MCF 10A (cell line): Measurements from ENCODE around the gene CACNA1C. TPM values are rescaled to one million over a fixed set of nuclear protein-coding genes. Genes with fewer than 3 reads are reported as not detected.

Source experiments
- BruUV-seq: library from RNA; stranded (reverse); fragments of 400-500 nt; replicated peaks from 2 replicates; lab custom pipeline; 2021; lab: Mats Ljungman, UMichigan
- CTCF ChIA-PET: fragments of 300-600 bp; sonication (Branson Sonifier 250); formaldehyde crosslinking; extraction: SDS; loops from one replicate; lab custom pipeline; 2021; ENCODE audit warnings: antibody characterized with exemption, inconsistent platforms; lab: Yijun Ruan, JAX
- POLR2A ChIA-PET: fragments of 300-600, 350-650 bp; sonication (Branson Sonifier 250); formaldehyde crosslinking; extraction: SDS; loops from one replicate; lab custom pipeline; 2020; ENCODE audit warnings: antibody characterized with exemption, inconsistent platforms; lab: Yijun Ruan, JAX
- DNase-seq: peaks from one replicate; pipeline ENCODE4 v3.0.0-alpha.2; 2018; ENCODE audit not compliant: unreplicated experiment
- H3K27ac Mint-ChIP-seq: one replicate; pipeline ENCODE4 v1.8.0; 2022; ENCODE audit warnings: mild to moderate bottlenecking, low read depth, mixed read lengths; ENCODE audit not compliant: unreplicated experiment
- H3K27me3 Mint-ChIP-seq: one replicate; pipeline ENCODE4 v1.8.0; 2022; ENCODE audit warnings: mixed read lengths; ENCODE audit not compliant: insufficient read depth, unreplicated experiment
- H3K36me3 Mint-ChIP-seq: one replicate; pipeline ENCODE4 v1.8.0; 2022; ENCODE audit warnings: mild to moderate bottlenecking, moderate library complexity, mixed read lengths; ENCODE audit not compliant: insufficient read depth, unreplicated experiment
- H3K4me1 Mint-ChIP-seq: one replicate; pipeline ENCODE4 v1.8.0; 2022; ENCODE audit warnings: mixed read lengths; ENCODE audit not compliant: insufficient read depth, unreplicated experiment
- H3K4me3 Mint-ChIP-seq: one replicate; pipeline ENCODE4 v1.8.0; 2022; ENCODE audit warnings: mild to moderate bottlenecking, moderate library complexity, mixed read lengths; ENCODE audit not compliant: unreplicated experiment
- H3K9me3 Mint-ChIP-seq: one replicate; pipeline ENCODE4 v1.8.0; 2022; ENCODE audit warnings: mixed read lengths; ENCODE audit not compliant: unreplicated experiment
- intact Hi-C: fragments of 100-400 bp; cut with micrococcal nuclease; formaldehyde crosslinking; loops from 2 replicates; pipeline ENCODE4 v1.14.1; 2022
- total RNA-seq: library from RNA; stranded (reverse); gene quantifications from 2 replicates; pipeline ENCODE4 v1.2.3, GENCODE V29; 2022
- TF ChIP-seq, protein P1 (sequence below): fragments of 200-600 bp; IDR thresholded peaks from one replicate; pipeline ENCODE4 v1.8.0; 2022; ENCODE audit warnings: antibody characterized with exemption, mild to moderate bottlenecking; ENCODE audit not compliant: unreplicated experiment

The CACNA1C gene
- total RNA-seq, 1 experiment from 2014 or later: not detected

DNA sequence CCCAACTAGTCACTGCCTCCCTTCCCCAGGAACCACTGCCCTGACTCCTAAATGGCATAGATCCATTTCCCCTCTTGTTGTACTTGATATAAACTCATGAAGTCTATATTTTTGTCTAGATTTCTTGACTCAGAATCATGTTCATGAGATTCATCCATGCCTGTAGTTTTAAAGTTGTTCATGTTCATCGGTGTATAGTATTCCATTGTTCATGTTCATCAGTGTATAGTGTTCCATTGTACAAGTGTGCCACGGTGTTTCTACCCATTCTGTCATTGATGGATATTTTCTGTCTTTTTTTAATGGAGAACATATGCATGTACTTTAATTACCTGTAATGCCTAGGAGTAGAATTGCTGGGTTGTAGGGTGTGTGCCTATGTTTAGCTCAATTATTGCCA lies 261.7 kb downstream of the CACNA1C start:
- no peaks in the 10 kb centered on the region for H3K4me1 Mint-ChIP-seq

DNA sequence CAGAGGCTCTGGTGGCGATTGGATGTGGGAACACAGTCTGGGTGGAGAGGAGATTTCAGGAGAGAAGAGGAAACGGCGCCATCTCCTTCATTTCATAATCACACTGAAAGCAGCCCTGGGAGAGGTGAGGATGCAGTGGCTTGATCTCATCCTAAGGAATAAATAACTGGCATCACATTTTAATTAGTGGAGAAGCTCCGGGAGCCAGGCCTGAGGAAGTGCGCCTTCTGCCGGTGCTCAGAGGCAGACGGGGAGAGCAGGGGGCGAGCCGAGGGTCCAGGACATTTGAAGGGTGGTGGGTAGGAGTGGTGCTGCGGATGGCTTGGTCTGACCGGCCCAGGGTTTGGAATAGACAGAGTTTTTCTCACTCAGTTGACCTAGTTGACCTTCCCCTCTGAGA lies 265.0 kb downstream of the CACNA1C start:
- Mint-ChIP-seq H3K4me3 (no peak overlapping the region), H3K9me3 (no peaks in the 10 kb centered on the region), H3K27me3 (peaks cover 20% of the 10 kb centered on the region), H3K36me3 (peaks cover 6% of the 10 kb centered on the region), H3K4me1 (no peaks in the 10 kb centered on the region), H3K27ac (no peak overlapping the region)
- POLR2A ChIA-PET: no interaction called here
- no peak for DNase-seq
- no TSS peak for BruUV-seq
- intact Hi-C loops: no loop called here
- CTCF ChIA-PET: no interaction called here
- TF ChIP-seq, protein P1, sequence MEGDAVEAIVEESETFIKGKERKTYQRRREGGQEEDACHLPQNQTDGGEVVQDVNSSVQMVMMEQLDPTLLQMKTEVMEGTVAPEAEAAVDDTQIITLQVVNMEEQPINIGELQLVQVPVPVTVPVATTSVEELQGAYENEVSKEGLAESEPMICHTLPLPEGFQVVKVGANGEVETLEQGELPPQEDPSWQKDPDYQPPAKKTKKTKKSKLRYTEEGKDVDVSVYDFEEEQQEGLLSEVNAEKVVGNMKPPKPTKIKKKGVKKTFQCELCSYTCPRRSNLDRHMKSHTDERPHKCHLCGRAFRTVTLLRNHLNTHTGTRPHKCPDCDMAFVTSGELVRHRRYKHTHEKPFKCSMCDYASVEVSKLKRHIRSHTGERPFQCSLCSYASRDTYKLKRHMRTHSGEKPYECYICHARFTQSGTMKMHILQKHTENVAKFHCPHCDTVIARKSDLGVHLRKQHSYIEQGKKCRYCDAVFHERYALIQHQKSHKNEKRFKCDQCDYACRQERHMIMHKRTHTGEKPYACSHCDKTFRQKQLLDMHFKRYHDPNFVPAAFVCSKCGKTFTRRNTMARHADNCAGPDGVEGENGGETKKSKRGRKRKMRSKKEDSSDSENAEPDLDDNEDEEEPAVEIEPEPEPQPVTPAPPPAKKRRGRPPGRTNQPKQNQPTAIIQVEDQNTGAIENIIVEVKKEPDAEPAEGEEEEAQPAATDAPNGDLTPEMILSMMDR: no peak

More for the DNA sequence above, 261.7 kb downstream of the CACNA1C start:
- BruUV-seq: no TSS peak
- H3K27me3 Mint-ChIP-seq: no peaks in the 10 kb centered on the region
- TF ChIP-seq, protein P1: no peak
- H3K27ac Mint-ChIP-seq: no peak overlapping the region
- ChIA-PET POLR2A (interaction anchor here (1.8 kb wide), 1 partner anchor 12 kb away, joined by 5 read pairs; no protein-coding TSS in a partner anchor), CTCF (interaction anchor here (1.1 kb wide), 1 partner anchor 31 kb away, joined by 9 read pairs; no protein-coding TSS in a partner anchor)
- no peaks in the 10 kb centered on the region for H3K9me3 Mint-ChIP-seq
- intact Hi-C loops: no loop called here
- H3K36me3 Mint-ChIP-seq: no peaks in the 10 kb centered on the region
- DNase-seq: no peak
- no peak overlapping the region for H3K4me3 Mint-ChIP-seq

DNA sequence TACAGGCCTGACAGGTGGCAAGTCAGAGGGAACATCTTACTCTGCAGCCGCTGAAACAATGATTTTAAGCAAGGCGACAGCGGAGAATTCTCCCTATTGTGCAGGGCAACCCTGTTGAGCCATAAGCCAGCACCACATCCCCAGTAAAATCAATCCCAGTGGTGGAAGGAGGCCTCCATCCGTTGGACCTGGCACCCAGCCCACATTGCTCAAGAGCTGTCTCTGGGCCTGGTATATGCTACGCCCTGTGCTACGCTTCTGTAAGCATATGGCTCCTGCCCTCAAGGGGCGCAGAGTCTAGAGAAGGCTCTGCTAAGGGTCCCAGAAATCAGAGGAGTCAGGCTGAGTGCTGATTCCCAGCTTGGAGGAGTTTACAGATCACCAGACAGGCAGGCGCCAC lies 265.5 kb downstream of the CACNA1C start:
- DNase-seq: no peak
- Mint-ChIP-seq H3K4me3 (no peak overlapping the region), H3K27me3 (peaks cover 25% of the 10 kb centered on the region), H3K4me1 (no peaks in the 10 kb centered on the region), H3K36me3 (peaks cover 11% of the 10 kb centered on the region), H3K9me3 (no peaks in the 10 kb centered on the region), H3K27ac (no peak overlapping the region)
- intact Hi-C loops: no loop called here
- POLR2A ChIA-PET: no interaction called here
- TF ChIP-seq, protein P1: no peak
- CTCF ChIA-PET: no interaction called here
- BruUV-seq: no TSS peak

DNA sequence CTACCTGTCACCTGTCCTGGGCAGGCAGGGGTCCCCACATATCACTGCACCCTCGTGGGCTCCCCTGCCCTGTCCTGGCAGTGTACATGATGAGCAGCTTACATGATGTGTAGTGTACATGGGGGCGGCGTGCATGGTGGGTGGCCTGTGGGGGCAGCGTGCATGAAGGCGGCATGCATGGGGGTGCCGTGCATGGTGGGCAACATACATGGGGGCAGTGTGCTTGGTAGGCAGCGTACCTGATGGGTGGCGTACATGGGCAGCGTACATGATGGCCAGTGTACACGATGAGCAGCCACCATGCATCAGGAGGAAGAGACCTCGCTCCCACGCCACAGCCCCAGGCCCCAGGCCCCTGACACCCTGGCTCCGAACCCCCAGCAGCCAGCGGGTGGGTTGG lies 266.3 kb downstream of the CACNA1C start:
- Mint-ChIP-seq H3K27ac (no peak overlapping the region), H3K9me3 (no peaks in the 10 kb centered on the region), H3K4me1 (no peaks in the 10 kb centered on the region), H3K36me3 (peaks cover 11% of the 10 kb centered on the region), H3K4me3 (no peak overlapping the region), H3K27me3 (peaks cover 29% of the 10 kb centered on the region)
- ChIA-PET CTCF (interaction anchor here (0.6 kb wide), 1 partner anchor 685 kb away, joined by 3 read pairs; no protein-coding TSS in a partner anchor), POLR2A (interaction anchor here (1.0 kb wide), 1 partner anchor 11 kb away, joined by 3 read pairs; no protein-coding TSS in a partner anchor)
- TF ChIP-seq, protein P1: no peak
- DNase-seq: no peak
- intact Hi-C loops: no loop called here
- no TSS peak for BruUV-seq
